ENCODE measurements around the gene MED12L. TPM values are rescaled to one million over a fixed set of nuclear protein-coding genes. Genes with fewer than 3 reads are reported as not detected.
A peak's percentile ranks its signal among the peaks of the same experiment; 100 is the strongest.

MED12L gene
- polyA plus RNA-seq, 1 donor = 2.7 TPM

DNA sequence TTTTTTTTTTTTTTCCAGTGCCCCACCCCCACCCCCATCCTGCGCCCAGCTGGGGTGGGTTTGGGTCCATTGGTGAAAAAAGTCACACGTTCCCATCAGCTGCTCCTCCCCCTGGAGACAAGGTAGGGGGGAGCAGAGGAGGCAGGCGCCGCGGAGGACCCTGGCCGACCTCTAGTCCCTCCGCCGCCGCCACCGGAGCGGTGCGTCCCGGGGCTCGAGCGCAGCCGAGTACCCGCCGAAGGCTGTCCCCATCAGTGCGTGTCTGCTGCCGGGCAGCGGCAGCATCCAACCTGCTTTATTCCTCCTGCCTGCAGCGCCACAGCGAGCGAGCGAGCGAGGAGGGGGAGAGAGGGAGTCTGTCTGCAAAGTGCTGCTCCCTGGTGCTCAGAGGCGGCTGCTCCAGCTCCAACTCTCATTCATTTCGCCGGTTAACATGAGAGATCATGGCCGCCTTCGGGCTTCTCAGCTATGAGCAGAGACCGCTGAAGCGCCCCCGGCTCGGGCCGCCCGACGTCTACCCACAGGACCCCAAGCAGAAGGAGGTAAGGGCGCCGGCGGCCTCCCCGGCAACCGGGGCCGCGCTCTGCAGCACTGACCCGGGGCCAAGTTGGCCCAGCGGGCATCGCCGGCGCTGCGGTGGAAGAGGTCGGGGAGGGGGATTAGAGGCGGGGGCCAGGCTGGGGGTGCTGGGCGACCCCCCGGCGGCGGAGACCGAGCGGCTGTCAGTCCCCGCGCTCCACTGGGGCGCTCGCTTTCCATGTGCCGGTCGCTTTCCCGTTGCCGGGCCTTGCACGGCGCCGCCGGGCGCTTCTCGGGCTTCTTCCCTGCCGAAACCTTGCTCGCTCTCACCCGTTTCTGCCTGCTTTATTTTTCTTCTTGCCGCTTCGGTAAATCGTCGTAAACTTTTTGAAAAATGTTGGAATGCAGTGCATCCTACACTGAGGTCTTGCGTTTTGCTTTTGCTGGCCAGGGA is 1.3 kb downstream of the MED12L start:
- DNase-seq = peak; percentile 84

DNA sequence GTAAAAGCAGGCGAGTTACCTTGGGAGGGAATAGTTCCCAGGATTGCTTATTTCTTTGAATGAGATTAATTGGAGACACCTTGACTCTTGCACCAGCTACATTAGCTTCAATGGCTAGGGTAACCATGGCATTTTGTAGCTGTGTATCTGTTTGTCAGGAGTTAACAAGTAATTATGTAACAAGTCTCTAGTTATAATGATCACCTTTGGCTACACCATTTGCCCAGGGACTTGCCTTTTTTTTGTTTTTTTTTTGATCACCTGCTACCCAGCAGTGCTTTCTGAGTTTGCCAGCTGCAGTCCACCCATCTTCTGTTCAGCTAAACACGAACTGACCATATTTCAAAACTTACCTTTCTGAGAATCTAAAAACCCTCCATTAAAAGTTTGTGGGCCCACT is 2.2 kb downstream of the MED12L start:
- no peak for DNase-seq

DNA sequence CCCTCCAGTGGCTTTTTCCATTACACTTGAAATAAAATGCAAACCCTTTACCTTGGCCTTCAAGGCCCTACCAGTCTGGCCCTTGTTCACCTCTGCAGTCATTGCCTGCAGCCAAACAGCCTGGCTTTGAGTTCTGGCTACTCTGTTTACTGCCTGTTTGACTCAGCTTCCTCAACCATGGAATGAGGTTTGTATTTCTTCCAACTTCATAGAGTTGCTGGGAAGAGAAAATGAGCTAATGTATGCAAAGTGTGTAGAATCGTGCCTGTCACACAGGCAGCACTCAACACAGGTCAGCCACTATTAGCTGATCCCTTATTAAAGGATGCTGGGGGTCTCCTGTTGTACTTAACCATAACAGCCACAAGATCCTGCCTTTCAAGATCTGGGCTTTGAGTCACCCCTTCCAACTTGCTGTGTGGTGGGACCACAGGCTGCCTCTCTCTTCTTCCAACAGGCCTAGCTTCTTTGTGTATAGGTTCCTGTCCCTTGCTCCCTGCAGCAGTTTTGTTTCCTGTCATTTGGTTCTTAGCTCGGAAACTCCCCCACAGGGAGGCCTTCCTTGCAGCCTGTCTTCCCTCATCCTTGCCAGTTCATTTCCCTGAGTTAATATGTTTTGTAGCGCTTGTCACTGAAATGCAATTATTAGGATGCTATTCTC is 6.4 kb downstream of the MED12L start:
- no peak for DNase-seq

DNA sequence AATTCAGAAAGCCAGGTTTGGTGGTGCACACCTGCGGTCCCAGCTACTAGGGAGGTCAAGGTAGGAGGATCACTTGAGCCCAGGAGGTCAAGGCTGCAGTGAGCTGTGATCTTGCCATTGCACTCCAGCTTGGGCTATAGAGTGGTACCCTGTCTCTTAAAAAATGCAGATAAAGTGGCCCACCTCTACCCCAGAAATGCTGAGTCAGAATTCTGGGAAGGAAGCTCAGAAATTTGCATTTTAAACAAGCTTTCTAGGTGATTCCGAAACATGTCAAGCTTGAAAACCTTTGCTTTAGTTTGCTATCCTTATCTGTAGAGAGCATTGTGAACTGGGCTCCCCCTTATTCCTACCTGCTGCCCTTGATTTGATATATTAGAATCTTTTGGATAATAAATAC is 7.7 kb downstream of the MED12L start:
- DNase-seq = no peak

DNA sequence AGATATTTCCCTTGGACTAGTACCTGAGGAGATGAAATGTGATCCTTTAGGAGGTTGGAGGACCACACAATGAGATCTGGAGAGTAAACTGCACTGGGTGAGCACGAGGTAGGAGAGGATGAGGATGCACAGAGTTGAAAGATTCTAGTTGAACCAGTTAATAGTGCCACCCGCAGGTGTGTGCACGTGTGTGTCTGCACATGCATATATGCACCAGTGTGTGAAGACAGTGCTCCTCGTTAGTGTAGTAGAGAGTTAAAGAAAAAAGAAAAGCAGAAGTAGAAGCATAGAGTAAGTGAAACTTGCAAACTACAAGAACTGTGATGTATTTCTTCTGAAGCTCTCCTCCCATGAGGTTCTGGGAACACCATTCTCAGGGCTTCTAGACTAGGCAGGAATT is 8.4 kb downstream of the MED12L start:
- DNase-seq = no peak

DNA sequence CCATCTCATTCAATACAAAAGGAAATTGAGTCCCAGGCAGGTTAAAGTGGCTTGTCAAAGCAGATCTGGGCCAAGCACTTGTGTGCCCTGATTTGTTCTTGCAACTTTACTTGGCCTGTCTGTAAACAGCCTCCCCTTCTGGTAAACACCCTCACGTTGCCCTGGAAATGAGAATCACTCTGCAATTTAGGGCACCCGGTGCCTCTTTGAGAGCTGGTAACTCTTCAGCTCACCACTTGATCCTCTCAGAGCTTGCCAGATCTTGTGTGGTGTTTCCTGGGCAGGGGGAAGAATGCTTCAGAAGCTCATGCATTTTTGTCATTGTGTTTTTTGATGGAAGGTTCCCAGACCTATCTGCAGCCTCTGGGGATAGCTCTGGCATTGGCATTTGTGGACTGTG is 11.3 kb downstream of the MED12L start:
- DNase-seq = no peak

DNA sequence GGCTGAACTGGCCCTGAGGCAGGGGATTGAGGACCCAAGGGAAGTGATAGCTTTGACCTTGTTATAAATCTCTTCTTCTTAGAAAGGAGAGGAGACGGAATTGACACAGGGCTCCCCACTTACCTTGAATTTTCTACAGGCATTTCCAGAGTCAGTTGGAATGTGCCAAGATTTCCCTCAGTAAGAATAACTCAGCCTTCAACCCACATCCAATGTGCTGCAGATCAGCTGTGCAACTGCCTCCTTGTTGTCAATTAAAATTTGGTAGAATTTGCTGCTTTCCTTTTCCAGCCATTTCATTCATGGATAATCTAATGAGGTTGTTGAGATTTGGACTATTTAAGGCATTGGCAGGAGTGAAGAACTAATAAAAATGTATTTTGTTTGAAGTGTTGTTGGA is 14.6 kb downstream of the MED12L start:
- DNase-seq = no peak

DNA sequence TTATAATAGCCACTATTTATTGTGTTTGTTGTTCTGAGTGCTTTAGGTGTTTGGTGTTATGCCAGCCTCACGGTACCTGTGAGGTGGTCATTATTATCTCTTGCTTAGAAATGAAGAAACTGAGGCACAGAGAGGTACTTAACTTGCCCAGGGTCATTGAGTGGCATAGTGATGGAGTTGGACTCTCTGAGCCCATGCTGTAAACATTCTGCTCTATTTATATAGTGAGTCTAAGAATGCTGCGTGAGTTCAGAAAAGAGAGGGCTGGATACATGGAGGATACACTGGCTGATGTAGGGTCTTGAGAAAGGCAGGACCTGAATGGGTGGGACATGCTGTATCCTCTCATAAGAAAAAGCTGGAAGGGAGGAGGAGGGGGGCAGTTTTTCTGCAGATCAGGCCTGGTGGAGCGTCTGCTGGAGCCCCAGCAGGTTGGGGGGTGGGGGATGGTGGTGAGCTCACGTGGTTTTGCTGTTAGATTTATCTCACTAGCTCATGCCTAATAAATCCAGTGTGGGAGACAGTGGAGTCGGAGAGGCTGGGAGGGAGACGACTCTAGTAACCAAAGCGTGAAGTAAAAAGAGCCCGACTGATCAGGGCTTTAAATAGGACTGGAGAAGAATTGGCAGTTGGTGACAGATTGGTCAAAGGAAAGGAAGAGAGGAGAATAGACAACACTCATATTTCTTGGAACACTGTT is 16.0 kb downstream of the MED12L start:
- DNase-seq = peak; percentile 64

DNA sequence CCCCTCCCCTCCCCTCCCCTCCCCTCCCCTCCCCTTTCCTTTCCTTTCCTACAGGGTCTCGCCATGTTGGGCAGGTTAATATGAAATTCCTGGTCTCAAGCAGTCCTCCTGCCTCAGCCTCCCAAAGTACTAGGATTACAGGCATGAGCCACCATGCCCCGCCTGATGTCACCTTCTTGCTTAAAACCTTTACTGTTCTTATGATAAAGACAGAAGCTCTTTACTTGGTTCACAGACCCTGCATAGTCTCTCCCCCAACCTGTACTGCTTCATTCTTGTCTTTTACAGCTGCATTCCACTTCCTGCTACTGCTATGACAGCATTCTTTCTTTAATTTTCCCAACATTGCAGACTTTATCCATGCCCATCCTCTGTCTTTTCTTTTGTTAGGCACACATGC is 20.8 kb downstream of the MED12L start:
- no peak for DNase-seq

DNA sequence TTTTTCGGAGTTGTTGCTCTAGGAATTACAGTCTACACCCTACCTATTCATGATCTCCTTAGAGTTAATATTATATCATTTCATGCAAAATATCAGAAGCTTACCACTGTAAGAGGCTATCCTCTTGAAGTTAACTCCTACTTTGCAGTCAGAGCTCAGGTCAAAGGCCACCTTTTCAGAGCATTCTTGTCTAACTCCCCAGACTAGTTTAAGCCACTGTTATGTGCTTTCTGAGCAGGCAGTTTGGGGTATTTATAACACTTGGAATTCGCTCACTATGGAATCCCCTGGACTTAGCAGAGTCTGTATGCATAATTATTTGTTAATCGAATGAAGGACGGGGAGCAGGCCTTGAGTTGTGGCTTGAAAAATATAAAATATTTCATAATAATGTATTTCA is 21.7 kb downstream of the MED12L start:
- no peak for DNase-seq

DNA sequence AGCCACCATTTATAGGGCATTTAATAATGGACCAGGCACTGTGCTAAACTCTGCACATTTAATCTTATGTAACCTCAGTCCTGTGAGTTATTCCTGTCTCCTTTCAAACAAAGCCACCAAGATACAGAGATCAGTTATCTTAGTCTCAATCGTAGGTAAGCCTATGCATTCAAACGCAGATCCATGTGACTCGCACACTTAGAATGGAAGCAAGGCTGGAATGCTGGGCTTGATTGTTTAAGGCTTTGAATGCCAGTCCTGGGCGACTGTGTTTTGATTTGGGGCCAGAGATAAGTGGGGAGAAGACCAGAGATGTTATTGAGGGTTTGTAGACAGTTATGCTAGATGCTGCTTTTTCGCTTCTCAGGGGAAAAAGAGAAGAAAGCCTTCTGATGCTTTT is 22.2 kb downstream of the MED12L start:
- DNase-seq = no peak

DNA sequence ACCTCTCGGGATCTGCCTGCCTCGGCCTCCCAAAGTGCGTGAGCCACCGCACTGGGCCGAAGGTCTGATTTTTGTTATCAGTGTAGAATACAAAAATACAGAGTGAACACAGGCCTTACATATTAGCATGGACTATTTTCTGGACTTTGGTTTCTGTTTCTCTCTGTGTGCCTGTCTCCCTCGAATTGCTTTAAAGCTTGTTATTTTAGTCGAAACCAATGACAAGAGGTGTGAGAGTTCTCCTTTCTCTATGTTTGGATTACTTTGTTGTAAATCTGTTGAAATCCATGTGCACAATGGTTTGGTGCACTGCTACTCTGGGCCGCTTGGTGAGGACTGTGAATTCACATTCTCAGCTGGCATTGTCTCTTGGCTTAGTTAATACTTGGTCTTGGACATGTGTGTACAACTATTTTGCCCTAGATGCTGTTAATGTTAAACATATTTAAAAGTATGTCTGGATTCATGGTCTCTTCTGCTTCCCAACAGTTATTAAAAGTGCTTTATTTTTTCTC is 23.9 kb downstream of the MED12L start:
- no peak for DNase-seq

DNA sequence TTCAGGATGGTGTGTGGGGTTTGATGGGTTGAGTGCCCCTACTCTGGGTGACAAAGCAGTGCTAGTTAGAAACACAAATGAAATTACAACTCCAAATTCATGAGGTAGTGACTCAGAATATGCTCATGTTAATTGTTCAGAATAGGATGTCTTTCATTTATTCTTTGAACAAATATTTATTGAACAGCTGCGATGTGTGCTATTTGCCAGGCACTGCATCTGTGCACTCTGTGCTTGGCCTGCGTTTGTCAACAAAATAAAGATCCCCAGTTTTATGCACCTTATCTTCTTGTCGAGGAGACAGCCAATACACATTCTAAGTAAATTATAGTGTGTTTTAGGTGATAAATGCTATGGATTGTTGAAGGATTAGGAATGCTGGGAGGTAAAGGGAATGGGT is 27.3 kb downstream of the MED12L start:
- no peak for DNase-seq

DNA sequence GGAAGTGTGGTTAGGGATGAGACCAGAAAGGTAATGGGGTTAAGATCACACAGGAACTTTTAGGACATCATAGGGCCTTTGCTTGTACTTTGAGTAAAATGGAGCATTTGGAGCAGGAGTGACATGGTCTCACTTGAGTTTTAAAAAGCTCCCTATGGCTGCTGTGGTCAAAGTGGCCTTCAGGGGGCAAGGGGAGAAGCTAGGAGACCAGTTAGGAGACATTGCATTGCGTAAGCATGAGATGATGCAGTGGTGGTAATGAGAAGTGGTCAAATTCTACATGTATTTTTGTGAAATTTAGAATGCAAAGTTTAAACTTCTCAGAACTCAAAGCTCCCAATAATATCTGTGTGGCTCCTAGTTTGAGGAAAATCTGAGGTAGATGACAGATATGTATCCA is 27.9 kb downstream of the MED12L start:
- DNase-seq = no peak

DNA sequence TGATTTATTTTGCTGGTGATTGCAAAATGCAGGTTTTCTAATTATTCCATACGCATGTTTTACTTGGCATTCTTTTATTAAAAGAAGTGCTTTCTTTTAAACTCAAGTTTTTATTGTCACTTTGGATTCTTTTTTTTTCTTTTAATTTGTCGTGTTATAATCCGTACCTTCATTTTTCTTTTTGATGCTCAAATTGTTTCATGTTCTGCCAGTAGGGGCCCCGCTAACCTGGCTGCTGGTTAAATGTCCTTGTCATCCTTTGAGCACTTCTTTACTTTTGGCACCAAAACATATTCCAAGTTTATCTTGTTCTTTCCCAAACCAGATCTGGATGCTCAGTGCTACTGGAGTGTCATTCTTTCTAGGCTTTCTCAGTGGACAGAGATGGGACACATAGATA is 31.6 kb downstream of the MED12L start:
- no peak for DNase-seq

DNA sequence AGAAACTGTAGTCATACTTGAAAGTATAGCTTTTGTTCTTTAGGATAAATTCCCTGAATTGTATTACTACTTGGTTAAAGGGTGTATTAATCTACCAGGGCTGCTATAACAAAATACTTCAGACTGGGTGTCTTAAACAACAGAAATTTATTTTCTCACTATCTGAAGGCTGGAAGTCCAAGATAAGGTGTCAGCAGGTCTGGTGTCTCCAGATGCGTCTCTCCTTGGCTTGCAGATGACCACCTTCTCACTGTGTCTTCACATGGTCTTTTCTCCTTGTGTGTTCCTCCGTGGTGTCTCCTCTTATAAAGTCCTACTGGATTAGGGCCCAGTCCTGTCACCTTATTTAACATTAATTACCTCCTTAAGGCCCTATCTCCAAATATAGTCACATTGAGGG is 33.7 kb downstream of the MED12L start:
- DNase-seq = no peak

DNA sequence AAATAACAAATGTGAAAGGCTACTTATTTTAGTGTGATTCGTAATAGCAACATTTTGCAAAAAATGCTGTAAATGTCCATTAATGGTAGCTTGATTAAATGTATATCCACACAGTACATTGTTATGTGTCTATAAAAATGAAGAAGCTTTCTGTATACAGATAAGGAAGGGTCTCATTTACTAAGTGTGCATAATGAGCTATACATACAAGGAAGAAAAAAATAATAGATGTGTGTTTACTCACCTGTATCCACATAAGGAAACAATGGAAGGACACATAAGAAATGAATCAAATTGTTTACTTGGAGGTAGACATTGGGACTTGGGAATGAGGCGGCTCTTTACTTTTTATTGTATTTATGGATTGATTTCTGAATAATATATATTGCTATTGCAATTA is 34.9 kb downstream of the MED12L start:
- DNase-seq = no peak

DNA sequence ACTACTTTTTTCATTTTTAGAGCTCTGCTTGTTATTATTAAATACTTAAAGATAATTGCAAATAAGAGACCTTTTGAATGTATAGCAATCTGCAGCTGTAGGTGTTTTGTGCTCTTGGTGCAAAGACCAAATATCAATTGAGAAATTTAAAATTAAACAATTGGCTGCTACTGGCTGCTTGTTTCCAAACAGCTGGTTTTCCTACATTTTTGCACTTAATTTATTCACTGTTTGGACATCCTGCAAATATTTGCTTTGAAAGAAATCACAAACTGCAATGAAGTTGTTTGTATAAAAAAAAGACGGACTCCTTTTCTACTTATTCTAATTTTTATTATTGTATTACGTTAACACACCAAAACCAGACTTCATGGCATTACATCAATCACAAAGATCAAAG is 35.6 kb downstream of the MED12L start:
- no peak for DNase-seq

DNA sequence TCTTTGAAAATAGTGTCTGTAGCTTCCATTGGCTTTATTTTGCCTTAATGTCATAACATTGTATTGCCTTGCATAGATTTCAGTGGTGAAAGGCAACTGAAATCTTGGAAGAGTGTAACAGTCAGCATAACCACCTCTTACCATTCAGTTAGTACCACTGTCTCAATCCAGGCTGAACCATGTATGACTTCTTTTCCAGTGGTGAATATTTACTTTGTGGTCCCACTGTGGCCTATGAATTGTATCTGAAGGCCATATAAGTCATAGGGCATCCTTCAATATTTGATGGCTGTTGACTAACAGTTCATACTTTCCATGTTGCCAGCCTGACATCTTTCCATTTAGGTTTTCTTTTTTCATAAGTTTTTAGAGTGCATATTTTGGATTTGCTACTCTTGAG is 38.4 kb downstream of the MED12L start:
- DNase-seq = no peak

DNA sequence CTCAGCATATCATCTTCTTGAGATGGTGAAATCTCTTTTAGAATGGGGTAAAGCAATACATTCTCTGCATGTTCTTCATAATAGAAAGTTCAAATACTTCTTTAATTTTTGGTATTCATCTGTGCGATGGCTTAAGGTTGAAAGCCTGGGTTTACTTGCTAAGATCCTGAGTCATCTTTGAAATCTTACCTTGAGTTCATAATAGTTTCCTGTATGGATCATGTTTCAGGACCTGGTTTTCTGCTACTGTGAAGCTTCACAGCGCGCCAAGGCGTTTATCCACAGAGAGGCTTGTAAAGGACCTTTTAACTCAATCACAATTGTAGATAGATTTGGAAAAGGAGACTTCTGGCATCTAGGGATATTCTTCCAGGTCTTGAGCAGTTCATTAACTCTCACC is 39.0 kb downstream of the MED12L start:
- DNase-seq = no peak

DNA sequence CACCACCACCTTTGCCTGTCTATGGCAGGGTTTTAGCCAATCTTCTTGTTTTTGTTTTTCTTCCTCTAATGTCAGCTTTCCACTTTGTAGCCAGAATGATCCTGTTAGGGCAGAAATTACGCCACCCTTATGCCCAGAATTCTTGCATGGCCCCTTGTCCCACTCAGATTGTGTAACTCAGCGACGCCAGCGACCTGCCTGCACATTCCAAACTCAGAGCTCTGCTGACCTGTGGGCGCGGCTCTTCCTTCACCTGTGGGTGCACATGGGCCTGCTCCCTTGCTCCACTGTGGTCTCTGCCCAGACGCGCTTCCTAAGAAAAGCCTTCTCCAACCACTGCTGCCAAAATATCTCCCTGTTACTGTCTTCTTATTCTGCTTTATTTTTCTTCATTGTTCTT is 45.0 kb downstream of the MED12L start:
- DNase-seq = no peak

DNA sequence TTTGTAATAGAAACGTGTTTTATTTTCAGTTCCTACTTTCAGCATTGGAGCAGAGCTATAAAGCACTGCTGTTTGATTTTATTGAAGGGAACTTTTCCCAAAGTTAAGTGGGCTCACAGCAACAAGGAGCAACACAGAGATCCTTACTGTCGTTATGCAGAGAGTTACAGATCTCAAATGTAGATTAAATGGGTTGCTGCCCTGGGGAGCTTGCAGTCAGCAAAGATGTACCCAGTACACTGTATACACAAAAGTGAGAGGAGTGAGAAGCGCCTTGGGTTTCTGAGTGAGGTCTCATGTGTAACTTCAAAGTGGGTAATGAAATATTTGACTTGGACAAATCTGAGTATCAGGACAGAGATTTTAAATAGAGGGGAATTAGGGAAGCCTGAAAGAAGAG is 47.7 kb downstream of the MED12L start:
- no peak for DNase-seq

DNA sequence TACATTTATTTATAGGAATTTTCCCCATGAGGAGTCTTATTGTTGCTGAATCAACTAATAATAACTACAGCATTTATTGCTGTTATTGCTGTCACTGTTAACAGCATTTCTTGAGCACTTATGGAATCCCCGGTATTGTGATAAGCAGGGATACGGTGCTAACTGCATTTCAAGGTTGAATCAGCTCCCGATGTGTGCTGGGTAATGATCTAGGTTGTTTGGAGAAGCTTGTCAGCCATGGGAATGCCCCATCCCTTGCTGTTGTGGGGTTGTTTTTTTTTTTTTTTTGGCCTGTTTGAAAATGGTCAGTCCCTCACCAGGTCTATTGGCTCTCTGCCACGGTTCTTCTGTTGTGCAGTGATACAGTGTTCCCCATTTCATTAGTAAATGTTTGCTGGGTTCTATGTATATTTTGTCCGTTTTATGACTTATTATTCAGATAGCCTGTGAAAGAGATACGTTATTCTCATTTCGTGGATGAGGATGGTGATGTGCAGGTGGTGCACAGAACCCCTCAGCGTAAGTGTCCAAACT is 48.5 kb downstream of the MED12L start:
- DNase-seq = no peak

Measured in left kidney (tissue), 2 donors.